AG09309 (cell line): ENCODE results near the gene ZBTB18.

ENCODE experiments used
- DNase-seq: peaks from one replicate; pipeline ENCODE4 v3.0.0-alpha.2; 2010; ENCODE audit warnings: low read depth
- H3K4me3 ChIP-seq: 2 replicates; pipeline ENCODE4 v1.5.1; 2011; ENCODE audit warnings: mild to moderate bottlenecking, low read depth, low read length, moderate library complexity; ENCODE audit not compliant: control insufficient read depth
- CTCF ChIP-seq: IDR thresholded peaks from 2 replicates; pipeline ENCODE4 v1.5.1; 2011; ENCODE audit warnings: mild to moderate bottlenecking, low read depth, low read length, inconsistent platforms; ENCODE audit not compliant: insufficient read depth, control insufficient read depth; ENCODE audit errors: missing control alignments

The ZBTB18 gene

DNA sequence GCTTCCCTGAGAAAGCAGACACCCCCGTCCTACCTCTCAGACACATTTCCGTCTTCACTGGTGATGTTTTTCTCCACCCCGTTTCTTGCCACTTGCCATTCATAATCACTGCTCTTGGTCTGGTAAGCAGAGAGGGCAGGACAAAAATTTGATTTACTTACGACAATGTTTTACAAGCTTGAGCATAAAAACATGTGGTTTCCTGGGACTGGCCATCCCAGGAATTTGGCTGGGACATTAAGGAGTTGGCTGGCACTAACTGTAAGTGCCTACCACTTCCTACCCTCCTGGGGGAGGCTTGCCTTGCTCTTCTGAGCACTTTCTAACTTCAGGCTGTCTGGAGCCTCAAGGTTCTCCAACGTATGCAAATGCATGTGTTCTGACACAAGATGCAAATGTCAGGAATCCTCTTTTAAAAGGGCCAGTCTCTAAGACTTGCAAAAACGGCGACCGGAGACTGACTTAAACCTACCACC lies 24.2 kb downstream of the ZBTB18 start:
- H3K4me3 ChIP-seq = no peak overlapping the region
- no peak for DNase-seq
- TF ChIP-seq CTCF = no peak

DNA sequence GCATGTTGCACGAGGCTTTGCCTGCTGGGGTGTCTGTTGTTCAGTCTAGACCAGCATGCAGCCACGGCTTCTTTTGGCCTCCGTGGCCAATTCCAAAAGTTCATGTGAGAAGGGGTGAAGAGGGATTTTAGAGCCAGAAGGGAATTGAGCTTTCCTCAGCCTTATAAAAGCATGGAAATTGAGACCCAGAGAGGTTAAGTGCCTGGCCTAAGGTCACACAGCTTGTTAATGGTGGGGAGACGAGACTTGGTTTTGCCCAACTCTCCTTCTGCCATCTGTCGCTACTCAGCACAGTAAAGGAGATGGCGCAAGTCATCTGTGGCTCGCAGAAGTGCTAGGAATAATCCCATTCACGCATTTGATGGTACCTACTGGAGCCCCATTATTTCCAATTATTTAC lies 25.7 kb downstream of the ZBTB18 start:
- no peak overlapping the region for H3K4me3 ChIP-seq
- no peak for TF ChIP-seq CTCF
- DNase-seq = no peak

DNA sequence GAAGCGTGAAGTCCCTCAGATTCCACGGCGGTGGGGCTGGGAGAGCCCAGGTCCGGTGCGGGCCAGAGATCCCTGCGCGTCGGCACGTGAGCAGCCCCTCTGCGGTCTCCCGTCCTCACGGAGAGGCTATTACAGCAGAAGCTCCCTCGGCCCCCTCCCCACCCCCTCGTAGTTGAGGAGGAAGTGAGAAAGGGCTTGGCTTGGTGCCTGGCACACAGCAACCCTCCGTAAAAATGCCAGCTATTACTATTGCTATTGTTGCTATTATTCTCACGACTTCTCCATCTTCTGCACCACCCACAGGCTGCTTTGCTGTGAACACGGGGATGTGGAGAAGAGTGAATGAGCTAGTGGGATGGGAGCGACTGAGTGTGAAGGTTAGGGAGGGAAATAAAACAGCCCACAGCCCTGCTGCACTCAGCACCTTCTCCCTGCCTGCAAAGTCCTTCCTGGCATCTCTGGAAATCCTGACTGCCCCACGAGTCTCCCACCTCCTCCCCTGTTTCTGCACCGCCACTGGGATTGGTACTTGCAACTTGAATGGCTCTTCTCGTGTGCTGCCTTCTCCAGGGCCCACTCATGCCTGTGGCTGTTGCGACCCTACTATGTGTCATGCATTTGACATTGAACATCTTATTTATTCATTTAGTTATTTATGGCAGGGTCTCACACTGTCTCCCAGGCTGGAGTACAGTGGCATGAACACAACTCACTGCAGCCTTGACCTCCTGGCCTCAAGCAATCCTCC lies 26.6 kb downstream of the ZBTB18 start:
- no peak for TF ChIP-seq CTCF
- no peak for DNase-seq
- no peak overlapping the region for H3K4me3 ChIP-seq

- H3K4me3 ChIP-seq = no peak overlapping the region
- no peak for TF ChIP-seq CTCF
- DNase-seq = no peak
These were observed 29.4 kb downstream of the ZBTB18 start for GRCh38 chr1:244080343-244080929.

DNA sequence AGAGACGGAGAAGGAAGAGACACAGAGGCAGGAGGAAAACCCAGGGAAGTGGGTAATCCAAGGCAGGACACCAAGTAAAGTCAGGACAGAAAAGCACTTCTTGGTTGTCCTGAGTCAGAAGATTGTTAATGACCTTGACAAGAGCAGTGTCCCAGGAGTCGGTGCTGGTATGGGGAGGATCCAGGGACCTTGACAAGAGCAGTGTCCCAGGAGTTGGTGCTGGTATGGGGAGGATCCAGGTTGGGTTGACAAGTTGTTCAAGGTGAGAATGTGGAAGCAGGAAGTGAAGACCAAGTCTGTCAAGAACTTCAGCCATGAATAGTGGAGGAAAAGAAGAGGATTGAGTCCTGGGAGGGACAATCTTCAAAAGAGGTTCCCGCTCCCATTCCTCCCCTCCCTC lies 31.9 kb downstream of the ZBTB18 start:
- H3K4me3 ChIP-seq = no peak overlapping the region
- TF ChIP-seq CTCF = no peak
- DNase-seq = no peak

- TF ChIP-seq CTCF = no peak
- H3K4me3 ChIP-seq = no peak overlapping the region
- DNase-seq = no peak
These were observed 32.4 kb downstream of the ZBTB18 start for GRCh38 chr1:244083383-244083943.
